ENCODE results near the gene ASTN2.

The ASTN2 gene

DNA sequence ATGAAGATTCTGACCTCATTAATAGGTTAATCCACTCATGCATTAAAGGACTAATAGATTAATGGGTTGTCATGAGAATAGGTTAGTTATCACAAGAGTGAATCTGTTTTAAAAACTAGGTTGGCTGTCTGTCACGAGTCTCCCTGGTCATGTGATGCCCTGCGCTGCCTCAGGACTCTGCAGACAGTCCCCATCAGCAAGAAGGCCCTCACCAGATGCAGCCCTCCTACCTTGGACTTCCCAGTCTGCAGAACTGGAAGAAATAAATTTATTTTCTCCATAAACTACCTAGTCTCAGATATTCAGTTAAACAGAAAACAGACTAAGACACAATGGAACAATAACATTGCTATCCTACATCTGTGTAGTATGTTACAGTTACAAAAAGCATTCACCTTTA lies 227.4 kb downstream of the ASTN2 start:
- no peak for TF ChIP-seq CTCF (IDR thresholded peaks at IDR 0.05; ENCODE audit: low read depth, low read length)

GRCh38 chr9:117184173-117184572 lies 230.7 kb downstream of the ASTN2 start:
- no peak overlapping the region for H3K4me3 ChIP-seq (ENCODE audit: low read depth, low read length)
- no peak for TF ChIP-seq CTCF (IDR thresholded peaks at IDR 0.05; ENCODE audit: low read depth, low read length)

More for the DNA sequence above, 227.4 kb downstream of the ASTN2 start:
- no peak overlapping the region for H3K4me3 ChIP-seq (ENCODE audit: low read depth, low read length)

DNA sequence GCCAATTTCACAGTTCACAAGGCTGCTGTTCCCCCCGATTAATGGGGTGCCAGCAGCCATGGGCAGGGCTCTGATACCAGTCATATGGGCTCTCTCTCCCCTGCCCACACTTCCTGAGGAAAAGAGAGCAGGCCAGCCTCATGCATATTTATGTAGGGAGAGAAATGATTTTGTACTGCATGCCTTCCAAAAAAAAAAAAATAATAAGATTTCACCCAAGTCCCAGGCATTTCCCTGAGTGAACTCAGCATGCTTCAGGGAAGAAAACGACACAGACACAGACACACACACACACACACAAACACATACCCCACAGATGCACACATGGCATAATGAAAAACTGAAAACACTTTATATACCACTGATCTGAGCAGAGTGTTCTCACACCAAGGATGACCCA lies 232.8 kb downstream of the ASTN2 start:
- TF ChIP-seq CTCF (IDR thresholded peaks at IDR 0.05; ENCODE audit: low read depth, low read length) = no peak
- no peak overlapping the region for H3K4me3 ChIP-seq (ENCODE audit: low read depth, low read length)

GRCh38 chr9:117180896-117181445 lies 233.9 kb downstream of the ASTN2 start:
- H3K4me3 ChIP-seq (ENCODE audit: low read depth, low read length) = no peak overlapping the region
- no peak for TF ChIP-seq CTCF (IDR thresholded peaks at IDR 0.05; ENCODE audit: low read depth, low read length)

- no peak for TF ChIP-seq CTCF (IDR thresholded peaks at IDR 0.05; ENCODE audit: low read depth, low read length)
- H3K4me3 ChIP-seq (ENCODE audit: low read depth, low read length) = no peak overlapping the region
Measured at GRCh38 chr9:117178596-117179375, 236.1 kb downstream of the ASTN2 start.

- H3K4me3 ChIP-seq (ENCODE audit: low read depth, low read length) = no peak overlapping the region
- no peak for TF ChIP-seq CTCF (IDR thresholded peaks at IDR 0.05; ENCODE audit: low read depth, low read length)
Measured at GRCh38 chr9:117170567-117170966, 244.3 kb downstream of the ASTN2 start.

DNA sequence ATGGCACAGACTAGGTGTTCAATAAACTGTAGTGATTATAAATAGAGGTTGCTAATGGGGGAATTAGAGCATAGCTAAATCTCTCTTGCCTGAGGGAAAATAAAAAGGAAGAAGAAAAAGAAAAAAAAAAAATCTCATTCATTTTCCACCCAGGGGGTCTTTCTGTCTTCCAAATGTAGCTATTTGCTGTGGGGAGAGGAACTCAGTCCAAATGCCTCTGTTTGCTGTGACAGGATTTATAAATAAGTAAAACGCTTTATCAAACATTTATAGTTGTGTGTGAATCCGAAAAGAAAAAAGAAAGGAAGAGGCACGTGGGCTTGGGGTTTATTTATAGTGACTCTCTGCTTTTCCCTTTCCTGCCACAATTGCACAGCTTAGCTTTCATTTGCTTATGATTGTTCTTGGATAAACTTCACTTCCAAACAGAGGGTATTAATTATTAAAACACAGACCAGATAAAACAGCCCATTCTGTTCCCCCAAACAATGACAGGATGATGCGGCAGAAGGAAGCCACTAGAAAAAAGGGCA lies 245.7 kb downstream of the ASTN2 start:
- no peak for TF ChIP-seq CTCF (IDR thresholded peaks at IDR 0.05; ENCODE audit: low read depth, low read length)
- H3K4me3 ChIP-seq (ENCODE audit: low read depth, low read length) = no peak overlapping the region
